Measurements from ENCODE around the gene RAG2.

The RAG2 gene

DNA sequence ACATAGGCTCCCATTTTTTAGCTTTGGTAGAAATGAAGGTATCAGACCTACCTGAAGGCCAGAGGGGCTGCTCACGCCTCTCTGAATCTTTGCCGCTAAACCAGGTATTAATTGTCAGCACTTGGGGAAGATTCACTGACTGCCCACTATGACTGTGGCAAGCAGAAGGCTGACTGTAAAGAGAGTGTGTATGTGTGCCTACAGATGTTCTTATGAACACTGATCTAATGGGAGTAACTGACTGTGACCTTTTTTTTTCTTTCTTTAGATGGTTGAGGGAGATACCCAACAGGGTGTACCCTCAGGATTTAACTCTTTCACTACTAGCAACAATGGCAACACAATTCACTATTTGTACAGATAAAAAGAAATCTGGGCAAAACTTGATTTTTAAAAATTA is at the start of gene RAG2:
Gene RAG2, minus strand, starts transcription at position 186 of the 400 bp plus-strand sequence. CDS start 4,068 bp downstream, outside the sequence.
- Histone ChIP-seq H3K27me3 (ENCODE audit: insufficient read depth, low read depth, severe bottlenecking) (no peaks in the 10 kb centered on the region), H3K27ac (no peak within 1 kb of the TSS), H3K4me3 (ENCODE audit: low read depth, low read length) (no peak within 1 kb of the TSS), H3K36me3 (no peaks in the 10 kb centered on the region), H3K9me3 (ENCODE audit: severe bottlenecking) (no peaks in the 10 kb centered on the region)
- DNase-seq = no peak
- TF ChIP-seq, protein P1, sequence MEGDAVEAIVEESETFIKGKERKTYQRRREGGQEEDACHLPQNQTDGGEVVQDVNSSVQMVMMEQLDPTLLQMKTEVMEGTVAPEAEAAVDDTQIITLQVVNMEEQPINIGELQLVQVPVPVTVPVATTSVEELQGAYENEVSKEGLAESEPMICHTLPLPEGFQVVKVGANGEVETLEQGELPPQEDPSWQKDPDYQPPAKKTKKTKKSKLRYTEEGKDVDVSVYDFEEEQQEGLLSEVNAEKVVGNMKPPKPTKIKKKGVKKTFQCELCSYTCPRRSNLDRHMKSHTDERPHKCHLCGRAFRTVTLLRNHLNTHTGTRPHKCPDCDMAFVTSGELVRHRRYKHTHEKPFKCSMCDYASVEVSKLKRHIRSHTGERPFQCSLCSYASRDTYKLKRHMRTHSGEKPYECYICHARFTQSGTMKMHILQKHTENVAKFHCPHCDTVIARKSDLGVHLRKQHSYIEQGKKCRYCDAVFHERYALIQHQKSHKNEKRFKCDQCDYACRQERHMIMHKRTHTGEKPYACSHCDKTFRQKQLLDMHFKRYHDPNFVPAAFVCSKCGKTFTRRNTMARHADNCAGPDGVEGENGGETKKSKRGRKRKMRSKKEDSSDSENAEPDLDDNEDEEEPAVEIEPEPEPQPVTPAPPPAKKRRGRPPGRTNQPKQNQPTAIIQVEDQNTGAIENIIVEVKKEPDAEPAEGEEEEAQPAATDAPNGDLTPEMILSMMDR (IDR thresholded peaks at IDR 0.05; ENCODE audit: low read depth, low read length) = no peak

DNA sequence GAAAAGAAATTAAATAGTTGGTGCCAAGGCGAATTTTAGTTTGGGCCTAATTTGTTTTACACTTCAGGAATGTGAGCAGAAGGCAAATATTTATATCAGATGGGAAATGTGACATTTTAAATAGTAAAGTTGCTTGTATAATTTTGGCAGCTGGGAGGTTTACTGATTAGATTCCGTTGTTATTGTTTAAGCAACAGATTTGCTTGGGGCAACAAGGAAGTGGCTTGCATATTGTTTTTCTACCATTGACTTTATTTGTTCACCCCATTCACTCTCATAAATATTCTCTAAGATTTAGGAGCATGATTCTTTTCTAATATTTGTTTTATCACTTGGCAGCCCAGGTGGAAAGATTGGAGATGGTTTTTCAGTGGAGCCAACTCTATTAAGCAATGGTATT is 40.5 kb upstream of the RAG2 start:
- DNase-seq = no peak
- Histone ChIP-seq H3K9me3 (ENCODE audit: severe bottlenecking) (no peaks in the 10 kb centered on the region), H3K36me3 (no peaks in the 10 kb centered on the region)

DNA sequence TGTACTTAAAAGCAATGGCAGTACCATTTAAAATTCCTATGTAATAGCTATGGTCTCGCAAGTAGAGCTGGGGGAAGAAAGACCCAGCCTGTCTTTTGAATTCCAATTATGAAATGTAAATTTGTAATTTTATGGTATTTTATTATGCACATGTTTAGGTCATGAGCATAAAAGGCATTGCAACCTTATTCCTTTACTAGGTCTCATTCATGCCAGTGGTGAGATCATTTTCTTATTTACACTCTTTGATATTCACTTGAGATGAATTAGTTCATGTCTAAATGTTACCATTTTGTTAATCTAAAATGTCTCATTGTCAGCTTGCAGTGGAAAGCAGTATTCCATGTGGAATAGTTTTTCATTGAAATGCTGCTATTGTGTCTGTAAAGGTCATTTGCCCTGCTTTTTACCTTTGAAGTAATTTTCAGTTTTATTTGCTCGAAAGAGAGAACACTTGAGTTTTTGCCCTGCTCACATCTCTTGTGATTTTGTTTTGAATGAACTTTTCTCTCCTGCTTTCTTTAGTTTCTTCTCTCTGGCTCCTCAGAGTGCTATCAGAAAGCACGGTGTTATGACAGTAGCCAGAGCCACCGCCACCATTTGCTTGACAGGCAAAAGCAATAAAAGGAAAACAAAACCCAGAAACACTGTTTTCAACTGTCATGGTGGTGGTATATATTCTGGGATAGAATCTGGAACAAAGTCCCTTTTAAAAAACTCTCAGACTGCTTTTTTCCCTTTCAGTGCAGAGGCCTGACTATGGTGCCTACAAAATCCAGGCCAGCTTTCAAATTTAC is 37.2 kb upstream of the RAG2 start:
- DNase-seq = no peak
- TF ChIP-seq, protein P1 (IDR thresholded peaks at IDR 0.05; ENCODE audit: low read depth, low read length) = no peak
- Histone ChIP-seq H3K9me3 (ENCODE audit: severe bottlenecking) (no peaks in the 10 kb centered on the region), H3K36me3 (no peaks in the 10 kb centered on the region), H3K4me3 (ENCODE audit: low read depth, low read length) (no peak overlapping the region), H3K27ac (no peak overlapping the region), H3K27me3 (ENCODE audit: insufficient read depth, low read depth, severe bottlenecking) (no peaks in the 10 kb centered on the region)

More for the DNA sequence above, 40.5 kb upstream of the RAG2 start:
- Histone ChIP-seq H3K27ac (no peak overlapping the region), H3K27me3 (ENCODE audit: insufficient read depth, low read depth, severe bottlenecking) (no peaks in the 10 kb centered on the region), H3K4me3 (ENCODE audit: low read depth, low read length) (no peak overlapping the region)
- TF ChIP-seq, protein P1 (IDR thresholded peaks at IDR 0.05; ENCODE audit: low read depth, low read length) = no peak

GRCh38 chr11:36631774-36632173 is 33.7 kb upstream of the RAG2 start:
- DNase-seq = no peak
- Histone ChIP-seq H3K36me3 (no peaks in the 10 kb centered on the region), H3K4me3 (ENCODE audit: low read depth, low read length) (no peak overlapping the region), H3K27me3 (ENCODE audit: insufficient read depth, low read depth, severe bottlenecking) (no peaks in the 10 kb centered on the region), H3K9me3 (ENCODE audit: severe bottlenecking) (no peaks in the 10 kb centered on the region), H3K27ac (no peak overlapping the region)
- TF ChIP-seq, protein P1 (IDR thresholded peaks at IDR 0.05; ENCODE audit: low read depth, low read length) = no peak

DNA sequence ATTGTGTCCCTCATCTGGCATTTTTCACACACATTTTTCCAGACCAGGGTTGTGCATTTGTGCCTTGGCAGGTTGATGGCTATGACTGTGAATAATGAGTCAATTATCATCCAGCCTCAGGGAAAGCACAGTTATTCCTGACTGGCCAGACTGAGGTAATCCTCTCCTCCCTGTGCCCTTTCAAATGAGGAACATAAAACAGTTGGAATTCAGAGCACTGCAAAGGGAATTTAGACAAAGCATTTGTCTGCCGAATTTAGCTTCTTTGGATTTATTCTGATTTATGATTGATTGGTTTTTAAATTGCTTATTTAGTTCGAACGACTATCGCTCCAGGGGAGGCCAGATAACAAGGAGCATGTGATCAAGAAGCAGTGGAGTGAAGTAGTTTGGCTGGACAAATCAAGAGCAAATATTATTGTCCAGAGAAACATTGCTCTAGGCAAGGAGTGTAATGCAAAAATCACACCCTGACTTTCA is 30.8 kb upstream of the RAG2 start:
- Histone ChIP-seq H3K9me3 (ENCODE audit: severe bottlenecking) (no peaks in the 10 kb centered on the region), H3K4me3 (ENCODE audit: low read depth, low read length) (no peak overlapping the region), H3K27me3 (ENCODE audit: insufficient read depth, low read depth, severe bottlenecking) (no peaks in the 10 kb centered on the region), H3K27ac (no peak overlapping the region), H3K36me3 (no peaks in the 10 kb centered on the region)
- no peak for DNase-seq
- TF ChIP-seq, protein P1 (IDR thresholded peaks at IDR 0.05; ENCODE audit: low read depth, low read length) = no peak
